Measurements from ENCODE around the gene HAGH.

- TF ChIP-seq CTCF (IDR thresholded peaks at IDR 0.05) (no peak), POLR2A (IDR thresholded peaks at IDR 0.05) (no peak)
These were observed 19.8 kb upstream of the HAGH start for GRCh38 chr16:1846416-1846815.
